ENCODE data around the gene NOL9. TPM values are rescaled to one million over a fixed set of nuclear protein-coding genes. Genes with fewer than 3 reads are reported as not detected.

NOL9 gene
- total RNA-seq, 1 experiment from 2014 or later, result 25.5 TPM

DNA sequence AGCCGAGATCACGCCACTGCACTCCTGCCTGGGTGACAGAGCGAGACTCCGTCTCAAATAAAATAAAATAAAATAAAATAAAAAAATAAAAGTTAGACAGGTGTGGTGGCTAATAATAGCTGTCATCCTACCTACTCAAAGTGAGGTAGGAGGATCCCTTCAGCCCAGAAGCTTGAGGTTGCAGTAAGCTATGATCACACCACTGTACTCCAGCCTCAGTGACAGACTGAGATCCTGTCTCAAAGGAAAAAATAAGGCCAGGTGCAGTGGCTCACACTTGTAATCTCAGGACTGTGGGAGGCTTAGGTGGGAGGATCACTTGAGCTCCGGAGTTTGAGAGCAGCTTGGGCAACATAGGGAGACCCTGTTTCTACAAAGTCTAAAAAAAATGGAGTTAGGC is 18.0 kb downstream of the NOL9 start:
- in situ Hi-C loops (cut with HindIII; ENCODE audit: low pct_unique_long_range_greater_than_20kb, low sequenced_read_pairs), result no loop called here
- DNase-seq (ENCODE audit: low read depth), result no peak

DNA sequence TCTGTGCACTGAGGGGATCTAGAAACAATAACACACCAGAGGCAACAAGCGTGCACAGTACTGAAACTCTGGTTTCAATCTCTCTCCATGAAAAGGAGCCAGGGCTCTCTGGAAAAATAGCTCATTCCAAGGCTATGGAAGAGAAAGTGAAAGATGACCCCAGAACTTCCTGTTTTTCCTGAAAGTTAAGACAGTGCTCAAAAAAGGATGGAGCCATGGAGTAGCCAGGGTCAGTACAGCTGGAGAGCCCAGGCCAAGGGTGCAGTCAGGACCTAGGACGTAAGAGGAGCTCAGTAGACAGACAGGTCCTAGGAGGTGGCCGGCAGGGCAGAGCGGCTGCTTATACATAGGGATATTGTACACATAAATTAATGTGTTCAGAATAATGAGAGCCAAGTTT is 19.1 kb downstream of the NOL9 start:
- in situ Hi-C loops (cut with HindIII; ENCODE audit: low pct_unique_long_range_greater_than_20kb, low sequenced_read_pairs), result no loop called here
- DNase-seq (ENCODE audit: low read depth), result no peak

DNA sequence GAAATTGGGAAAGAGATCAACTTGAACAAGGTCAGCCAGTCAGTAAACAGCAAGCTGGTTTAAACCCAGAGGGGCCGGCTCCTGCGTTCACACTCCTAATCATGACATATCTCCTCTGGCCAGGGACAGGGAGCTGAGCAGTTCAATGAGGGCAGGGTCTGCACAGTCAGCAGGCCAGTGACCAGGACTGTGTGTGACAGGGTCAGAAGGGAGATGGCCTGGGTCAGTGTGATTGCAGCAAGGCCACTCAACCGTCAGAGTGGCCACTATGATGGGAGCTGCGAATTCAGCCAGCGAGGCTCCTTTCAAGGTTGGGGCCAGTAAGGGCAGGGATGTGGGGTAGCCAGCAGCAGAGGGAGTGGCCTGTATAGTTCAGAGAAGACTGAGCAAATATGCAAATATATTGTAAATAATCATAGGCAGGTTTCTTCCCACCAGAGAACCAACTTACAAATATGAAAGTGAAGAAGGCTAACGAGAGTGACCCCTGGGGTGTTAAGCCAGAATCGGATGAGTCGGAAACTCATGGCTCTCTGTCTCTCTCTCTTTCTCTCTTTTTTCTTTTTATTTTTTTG is 20.0 kb downstream of the NOL9 start:
- no peak for DNase-seq (ENCODE audit: low read depth)
- in situ Hi-C loops (cut with HindIII; ENCODE audit: low pct_unique_long_range_greater_than_20kb, low sequenced_read_pairs), result no loop called here

- in situ Hi-C loops (cut with HindIII; ENCODE audit: low pct_unique_long_range_greater_than_20kb, low sequenced_read_pairs), result no loop called here
These were observed 22.3 kb downstream of the NOL9 start for GRCh38 chr1:6531996-6532395.

GRCh38 chr1:6530504-6531160 is 23.7 kb downstream of the NOL9 start:
- in situ Hi-C loops (cut with HindIII; ENCODE audit: low pct_unique_long_range_greater_than_20kb, low sequenced_read_pairs), result no loop called here
- DNase-seq (ENCODE audit: low read depth), result no peak

More at GRCh38 chr1:6531996-6532395, 22.3 kb downstream of the NOL9 start:
- no peak for DNase-seq (ENCODE audit: low read depth)

GRCh38 chr1:6528492-6528891 is 25.8 kb downstream of the NOL9 start:
- in situ Hi-C loops (cut with HindIII; ENCODE audit: low pct_unique_long_range_greater_than_20kb, low sequenced_read_pairs), result no loop called here
- no peak for DNase-seq (ENCODE audit: low read depth)

DNA sequence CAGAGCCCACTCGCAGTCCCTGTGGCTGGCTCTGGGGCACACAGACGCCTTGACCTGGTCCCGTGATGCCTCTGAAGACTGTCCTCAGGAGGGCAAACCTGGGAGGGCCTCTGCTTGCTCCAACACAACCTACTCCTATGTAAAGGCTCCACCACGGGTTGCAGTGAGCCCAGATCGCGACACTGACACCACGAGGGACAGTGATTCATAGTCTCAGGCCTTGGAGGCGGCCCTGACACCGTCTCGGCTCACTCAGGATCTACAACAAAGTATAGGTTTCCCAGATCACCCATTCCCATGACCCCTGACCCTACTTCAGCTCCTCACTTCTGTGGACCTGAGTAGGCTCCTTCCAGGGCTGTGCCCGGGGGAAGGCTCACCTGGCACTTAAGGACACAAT is 28.0 kb downstream of the NOL9 start:
- DNase-seq (ENCODE audit: low read depth), result no peak
- in situ Hi-C loops (cut with HindIII; ENCODE audit: low pct_unique_long_range_greater_than_20kb, low sequenced_read_pairs), result no loop called here

DNA sequence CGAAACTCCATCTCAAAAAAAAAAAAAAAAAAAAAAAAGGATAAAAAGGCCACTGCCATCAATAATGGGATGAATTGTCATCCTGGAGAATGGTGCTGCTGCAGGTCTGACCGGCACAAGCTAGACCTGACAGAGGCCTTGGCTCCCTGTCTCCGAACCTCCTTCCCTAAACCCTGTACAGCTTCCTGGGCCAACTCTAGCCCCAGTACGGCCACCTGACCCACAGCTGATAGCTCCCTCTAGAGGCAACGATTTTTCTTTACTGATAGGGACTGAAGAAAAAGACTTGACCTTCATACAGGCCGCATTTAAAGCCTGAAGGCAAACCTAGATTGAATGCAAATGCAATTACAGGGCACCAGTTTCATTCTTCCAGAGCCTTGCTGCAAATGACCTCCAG is 30.7 kb downstream of the NOL9 start:
- in situ Hi-C loops (cut with HindIII; ENCODE audit: low pct_unique_long_range_greater_than_20kb, low sequenced_read_pairs), result no loop called here
- no peak for DNase-seq (ENCODE audit: low read depth)

- no peak for DNase-seq (ENCODE audit: low read depth)
- in situ Hi-C loops (cut with HindIII; ENCODE audit: low pct_unique_long_range_greater_than_20kb, low sequenced_read_pairs), result no loop called here
These were observed 32.8 kb downstream of the NOL9 start for GRCh38 chr1:6521536-6521935.

DNA sequence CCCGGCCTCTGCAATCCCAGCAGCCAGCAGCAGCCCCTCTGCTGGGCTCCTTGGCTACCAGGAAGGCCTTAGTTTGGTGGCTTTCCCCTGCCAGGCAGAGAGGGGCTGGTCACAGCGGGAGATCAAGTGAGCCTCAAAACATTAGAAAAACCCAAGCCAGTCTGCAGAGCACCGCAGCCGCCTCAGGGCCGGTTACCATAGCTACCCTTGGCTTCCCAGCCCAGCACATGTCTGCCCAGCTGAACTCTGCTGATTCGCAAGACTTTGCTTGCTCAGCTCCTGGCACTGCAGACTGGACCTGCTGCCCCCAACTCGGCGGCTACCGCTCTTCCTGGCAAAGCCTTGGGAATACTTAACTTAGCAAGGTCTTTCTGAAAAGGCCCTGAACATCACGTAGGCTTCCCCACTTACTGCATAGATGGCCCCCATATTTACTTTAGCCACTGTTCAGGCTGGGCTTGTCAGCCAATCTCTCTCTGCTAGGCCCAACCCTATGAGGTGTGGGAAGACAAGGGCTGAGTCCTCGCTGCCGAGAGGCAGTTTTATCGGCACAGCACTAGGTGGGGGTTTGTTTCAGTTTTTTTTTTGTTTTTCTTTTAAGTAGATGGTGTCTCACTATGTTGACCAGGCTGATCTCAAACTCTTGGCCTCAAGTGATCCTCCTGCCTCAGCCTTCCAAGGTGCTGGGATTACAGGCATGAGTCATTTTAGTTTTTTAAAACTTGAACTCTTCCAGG is 34.2 kb downstream of the NOL9 start:
- in situ Hi-C loops (cut with HindIII; ENCODE audit: low pct_unique_long_range_greater_than_20kb, low sequenced_read_pairs), result no loop called here
- no peak for DNase-seq (ENCODE audit: low read depth)

DNA sequence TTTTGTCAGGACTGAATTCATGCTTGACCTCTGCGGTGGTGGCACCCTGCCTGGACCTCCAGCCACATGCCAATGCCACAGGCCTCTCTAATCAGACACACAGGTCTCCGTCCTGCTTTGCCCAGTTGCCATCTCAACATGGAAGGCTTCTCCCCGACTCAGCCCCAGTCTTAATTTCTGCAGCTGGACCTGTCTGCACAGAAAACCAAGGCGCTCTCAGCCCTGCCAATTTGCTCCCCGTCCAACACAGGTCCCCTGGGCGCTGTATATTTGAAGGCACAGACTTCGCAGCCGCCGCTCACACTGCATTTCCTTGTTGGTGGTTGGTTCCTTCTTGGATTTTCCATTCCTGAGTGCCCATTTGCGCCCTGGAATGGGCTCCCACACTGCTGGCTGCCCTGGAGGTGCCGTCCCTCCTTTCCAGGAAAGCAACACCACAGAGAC is 34.8 kb downstream of the NOL9 start:
- no peak for DNase-seq (ENCODE audit: low read depth)
- in situ Hi-C loops (cut with HindIII; ENCODE audit: low pct_unique_long_range_greater_than_20kb, low sequenced_read_pairs), result no loop called here

DNA sequence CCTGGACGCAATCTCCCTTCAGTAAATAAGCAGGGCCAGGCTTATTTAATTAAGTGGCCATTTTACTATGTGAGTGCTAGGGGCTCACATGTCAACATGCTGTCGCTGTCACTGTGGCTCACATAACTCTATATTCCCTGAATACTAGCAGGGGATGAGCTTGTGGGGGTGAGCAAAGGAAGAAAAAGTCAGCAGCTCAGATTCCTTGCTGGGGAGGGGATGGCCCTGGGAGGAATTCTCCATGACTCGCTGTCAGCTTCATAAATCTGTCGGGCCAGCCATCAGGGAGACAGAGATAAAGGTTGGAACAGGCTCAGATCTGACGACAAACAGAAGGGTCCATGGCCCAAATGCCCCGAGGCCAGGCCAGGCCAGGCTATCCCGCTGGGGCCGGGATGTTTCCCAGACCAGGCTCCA is 36.9 kb downstream of the NOL9 start:
- no peak for DNase-seq (ENCODE audit: low read depth)

DNA sequence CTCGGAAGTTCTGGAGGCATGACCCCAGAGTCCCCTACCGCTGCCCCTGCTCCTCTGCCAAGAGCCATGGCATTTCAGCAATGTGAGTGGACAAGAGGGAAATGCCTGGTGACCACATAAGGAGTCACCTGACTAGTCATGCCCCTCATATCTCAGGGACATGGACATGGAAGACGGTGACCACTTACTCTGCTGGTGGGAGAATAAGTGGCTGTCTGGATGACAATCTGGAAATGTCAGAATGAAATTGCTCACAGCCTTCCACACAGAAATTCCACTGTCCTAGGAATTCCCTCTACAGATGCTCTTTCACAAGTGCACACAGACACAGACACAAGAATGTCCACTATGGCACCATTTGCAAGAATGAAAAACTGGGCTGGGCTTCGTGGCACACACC is 38.5 kb downstream of the NOL9 start:
- in situ Hi-C loops (cut with HindIII; ENCODE audit: low pct_unique_long_range_greater_than_20kb, low sequenced_read_pairs), result no loop called here

More for the DNA sequence above, 36.9 kb downstream of the NOL9 start:
- in situ Hi-C loops (cut with HindIII; ENCODE audit: low pct_unique_long_range_greater_than_20kb, low sequenced_read_pairs), result no loop called here

GRCh38 chr1:6513320-6513801 is 41.0 kb downstream of the NOL9 start:
- no peak for DNase-seq (ENCODE audit: low read depth)
- in situ Hi-C loops (cut with HindIII; ENCODE audit: low pct_unique_long_range_greater_than_20kb, low sequenced_read_pairs), result no loop called here

More for the DNA sequence above, 38.5 kb downstream of the NOL9 start:
- DNase-seq (ENCODE audit: low read depth), result no peak

DNA sequence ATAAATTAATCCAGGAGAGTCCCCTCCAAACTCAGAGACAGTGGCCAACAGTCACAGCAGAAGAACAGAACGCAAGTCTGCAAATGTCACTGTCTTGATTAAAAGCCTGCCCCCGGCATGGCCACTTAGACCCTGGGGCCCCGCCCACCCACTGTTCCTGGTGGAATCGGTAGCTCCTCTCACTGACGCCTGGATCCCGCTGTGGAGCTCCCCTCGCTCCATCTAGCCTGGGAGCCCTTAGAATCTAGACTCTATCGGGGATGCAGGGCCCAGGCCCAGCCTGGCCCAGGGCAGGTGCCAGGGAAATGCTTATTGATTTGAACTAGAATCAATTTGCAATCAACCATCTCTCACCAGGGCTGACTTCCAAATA is 41.4 kb downstream of the NOL9 start:
- in situ Hi-C loops (cut with HindIII; ENCODE audit: low pct_unique_long_range_greater_than_20kb, low sequenced_read_pairs), result no loop called here

GRCh38 chr1:6512245-6512907 is 41.9 kb downstream of the NOL9 start:
- no peak for DNase-seq (ENCODE audit: low read depth)
- in situ Hi-C loops (cut with HindIII; ENCODE audit: low pct_unique_long_range_greater_than_20kb, low sequenced_read_pairs), result no loop called here

More for the DNA sequence above, 41.4 kb downstream of the NOL9 start:
- no peak for DNase-seq (ENCODE audit: low read depth)

DNA sequence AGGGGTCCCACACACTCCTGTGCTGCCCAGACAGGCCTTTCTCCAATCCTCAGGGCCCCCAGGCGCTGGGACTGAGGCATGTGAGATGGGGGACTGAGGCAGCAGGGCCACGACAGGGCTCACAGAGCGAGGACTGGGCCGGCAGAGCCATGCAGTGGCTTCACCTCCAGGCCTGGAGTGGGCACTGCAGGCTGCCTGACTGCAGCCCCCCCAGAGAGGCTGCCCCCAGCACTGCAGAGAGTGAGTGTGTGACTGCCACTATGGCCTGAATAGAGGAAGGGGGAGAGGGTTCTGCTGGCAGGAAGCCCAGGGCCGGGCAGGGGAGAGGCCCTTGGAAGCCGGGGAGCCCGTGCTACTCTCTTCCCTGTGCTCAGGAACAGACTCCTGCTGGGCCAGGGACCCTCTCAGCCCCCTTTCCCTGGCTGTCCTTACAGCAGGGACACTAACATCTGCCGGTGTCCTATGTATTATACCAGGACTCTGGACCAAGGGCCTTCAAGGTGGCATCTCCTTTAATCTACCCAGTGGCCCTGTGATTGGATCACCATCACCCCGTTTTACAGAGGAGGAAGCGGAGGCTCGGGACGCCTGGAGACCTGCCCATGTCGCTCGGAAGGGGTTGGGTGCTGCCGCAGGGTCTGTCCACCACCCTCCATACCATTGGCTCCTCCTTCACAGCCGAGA is 42.6 kb downstream of the NOL9 start:
- DNase-seq (ENCODE audit: low read depth), result no peak
- in situ Hi-C loops (cut with HindIII; ENCODE audit: low pct_unique_long_range_greater_than_20kb, low sequenced_read_pairs), result no loop called here

- no peak for DNase-seq (ENCODE audit: low read depth)
- in situ Hi-C loops (cut with HindIII; ENCODE audit: low pct_unique_long_range_greater_than_20kb, low sequenced_read_pairs), result no loop called here
These were observed 43.3 kb downstream of the NOL9 start for GRCh38 chr1:6511056-6511455.

Data from Caki2 (cell line).